ENCODE measurements around the gene MYLK4.

- no peak for TF ChIP-seq EZH2 (IDR thresholded peaks at IDR 0.05; ENCODE audit: insufficient read depth, poor library complexity, severe bottlenecking)
- TF ChIP-seq EZH2phosphoT487 (IDR thresholded peaks at IDR 0.05; ENCODE audit: insufficient read depth, low read depth) = no peak
Observed at GRCh38 chr6:2738373-2738979, 12.2 kb downstream of the MYLK4 start.

Data from GM23248 (cell line).